Measurements from ENCODE around the gene MOGAT1.

- TF ChIP-seq MAX (IDR thresholded peaks at IDR 0.05), result no peak
- TF ChIP-seq EGR1 (IDR thresholded peaks at IDR 0.05; ENCODE audit: low read depth in 2 of 2), result no peak
- TF ChIP-seq, protein P1, sequence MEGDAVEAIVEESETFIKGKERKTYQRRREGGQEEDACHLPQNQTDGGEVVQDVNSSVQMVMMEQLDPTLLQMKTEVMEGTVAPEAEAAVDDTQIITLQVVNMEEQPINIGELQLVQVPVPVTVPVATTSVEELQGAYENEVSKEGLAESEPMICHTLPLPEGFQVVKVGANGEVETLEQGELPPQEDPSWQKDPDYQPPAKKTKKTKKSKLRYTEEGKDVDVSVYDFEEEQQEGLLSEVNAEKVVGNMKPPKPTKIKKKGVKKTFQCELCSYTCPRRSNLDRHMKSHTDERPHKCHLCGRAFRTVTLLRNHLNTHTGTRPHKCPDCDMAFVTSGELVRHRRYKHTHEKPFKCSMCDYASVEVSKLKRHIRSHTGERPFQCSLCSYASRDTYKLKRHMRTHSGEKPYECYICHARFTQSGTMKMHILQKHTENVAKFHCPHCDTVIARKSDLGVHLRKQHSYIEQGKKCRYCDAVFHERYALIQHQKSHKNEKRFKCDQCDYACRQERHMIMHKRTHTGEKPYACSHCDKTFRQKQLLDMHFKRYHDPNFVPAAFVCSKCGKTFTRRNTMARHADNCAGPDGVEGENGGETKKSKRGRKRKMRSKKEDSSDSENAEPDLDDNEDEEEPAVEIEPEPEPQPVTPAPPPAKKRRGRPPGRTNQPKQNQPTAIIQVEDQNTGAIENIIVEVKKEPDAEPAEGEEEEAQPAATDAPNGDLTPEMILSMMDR (IDR thresholded peaks at IDR 0.05; ENCODE audit: low read depth, low read length, missing input control), result no peak
- TF ChIP-seq TAF1 (conservative IDR thresholded peaks at IDR 0.05), result no peak
- TF ChIP-seq, protein P2, sequence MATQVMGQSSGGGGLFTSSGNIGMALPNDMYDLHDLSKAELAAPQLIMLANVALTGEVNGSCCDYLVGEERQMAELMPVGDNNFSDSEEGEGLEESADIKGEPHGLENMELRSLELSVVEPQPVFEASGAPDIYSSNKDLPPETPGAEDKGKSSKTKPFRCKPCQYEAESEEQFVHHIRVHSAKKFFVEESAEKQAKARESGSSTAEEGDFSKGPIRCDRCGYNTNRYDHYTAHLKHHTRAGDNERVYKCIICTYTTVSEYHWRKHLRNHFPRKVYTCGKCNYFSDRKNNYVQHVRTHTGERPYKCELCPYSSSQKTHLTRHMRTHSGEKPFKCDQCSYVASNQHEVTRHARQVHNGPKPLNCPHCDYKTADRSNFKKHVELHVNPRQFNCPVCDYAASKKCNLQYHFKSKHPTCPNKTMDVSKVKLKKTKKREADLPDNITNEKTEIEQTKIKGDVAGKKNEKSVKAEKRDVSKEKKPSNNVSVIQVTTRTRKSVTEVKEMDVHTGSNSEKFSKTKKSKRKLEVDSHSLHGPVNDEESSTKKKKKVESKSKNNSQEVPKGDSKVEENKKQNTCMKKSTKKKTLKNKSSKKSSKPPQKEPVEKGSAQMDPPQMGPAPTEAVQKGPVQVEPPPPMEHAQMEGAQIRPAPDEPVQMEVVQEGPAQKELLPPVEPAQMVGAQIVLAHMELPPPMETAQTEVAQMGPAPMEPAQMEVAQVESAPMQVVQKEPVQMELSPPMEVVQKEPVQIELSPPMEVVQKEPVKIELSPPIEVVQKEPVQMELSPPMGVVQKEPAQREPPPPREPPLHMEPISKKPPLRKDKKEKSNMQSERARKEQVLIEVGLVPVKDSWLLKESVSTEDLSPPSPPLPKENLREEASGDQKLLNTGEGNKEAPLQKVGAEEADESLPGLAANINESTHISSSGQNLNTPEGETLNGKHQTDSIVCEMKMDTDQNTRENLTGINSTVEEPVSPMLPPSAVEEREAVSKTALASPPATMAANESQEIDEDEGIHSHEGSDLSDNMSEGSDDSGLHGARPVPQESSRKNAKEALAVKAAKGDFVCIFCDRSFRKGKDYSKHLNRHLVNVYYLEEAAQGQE (IDR thresholded peaks at IDR 0.05), result no peak
- no peak for TF ChIP-seq ATF3 (IDR thresholded peaks at IDR 0.05)
- no peak for TF ChIP-seq JUND (IDR thresholded peaks at IDR 0.05)
Observed at GRCh38 chr2:222751821-222752719, 80.6 kb downstream of the MOGAT1 start.

Measured in liver (tissue), 3 donors.